OCI-LY1 (cell line): Measurements from ENCODE around the gene PAX2.
A peak's percentile ranks its signal among the peaks of the same experiment; 100 is the strongest.

Experiments used
- EZH2 ChIP-seq: fragments of 200-600 bp; sonication (generic), shearing (Covaris generic); IDR thresholded peaks from 2 replicates; pipeline ENCODE4 v1.8.0; 2017; ENCODE audit warnings: borderline replicate concordance, mixed run types, mild to moderate bottlenecking, antibody characterized with exemption, low read length, moderate library complexity, mixed read lengths
- TF ChIP-seq, protein P1 (sequence below): fragments of 200-600 bp; sonication (generic), shearing (Covaris generic); IDR thresholded peaks from 2 replicates; pipeline ENCODE4 v1.5.1; 2017; ENCODE audit warnings: mild to moderate bottlenecking, antibody characterized with exemption, low read length, moderate library complexity, mixed read lengths

DNA sequence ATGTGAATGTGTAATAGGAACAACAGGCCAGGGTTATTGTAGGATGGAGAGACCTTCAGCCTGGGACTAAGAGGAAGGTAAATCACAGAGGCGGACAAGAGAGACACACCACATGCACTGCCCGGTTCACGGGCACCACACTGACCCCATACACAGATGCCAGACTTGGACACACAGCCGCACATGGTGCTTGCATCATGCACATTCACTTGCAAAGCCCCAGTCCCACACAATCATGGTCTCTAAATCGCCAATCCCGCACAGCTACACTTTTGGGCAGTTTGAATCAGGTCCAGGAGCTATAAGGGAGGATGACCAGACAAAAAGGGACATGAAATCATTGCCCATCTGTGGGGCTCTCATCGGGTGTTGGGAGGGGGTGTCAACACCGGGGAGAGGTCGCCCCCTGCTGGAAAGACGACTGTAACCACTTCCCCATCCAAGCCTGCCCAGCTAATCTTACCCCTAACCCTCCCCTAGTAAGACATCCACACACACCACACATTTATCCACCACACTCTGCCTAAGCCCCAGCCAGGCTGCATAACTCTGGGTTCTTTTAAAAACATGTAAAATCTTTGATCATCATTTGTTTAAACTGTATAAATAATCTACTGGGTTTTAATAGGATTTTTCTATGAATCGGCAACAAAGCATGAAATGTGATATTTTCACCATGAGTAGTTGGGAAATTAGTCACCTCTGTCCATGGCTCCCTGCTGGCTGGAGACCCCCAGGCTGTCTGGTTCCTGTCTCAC lies 126.8 kb downstream of the PAX2 start:
- TF ChIP-seq, protein P1, sequence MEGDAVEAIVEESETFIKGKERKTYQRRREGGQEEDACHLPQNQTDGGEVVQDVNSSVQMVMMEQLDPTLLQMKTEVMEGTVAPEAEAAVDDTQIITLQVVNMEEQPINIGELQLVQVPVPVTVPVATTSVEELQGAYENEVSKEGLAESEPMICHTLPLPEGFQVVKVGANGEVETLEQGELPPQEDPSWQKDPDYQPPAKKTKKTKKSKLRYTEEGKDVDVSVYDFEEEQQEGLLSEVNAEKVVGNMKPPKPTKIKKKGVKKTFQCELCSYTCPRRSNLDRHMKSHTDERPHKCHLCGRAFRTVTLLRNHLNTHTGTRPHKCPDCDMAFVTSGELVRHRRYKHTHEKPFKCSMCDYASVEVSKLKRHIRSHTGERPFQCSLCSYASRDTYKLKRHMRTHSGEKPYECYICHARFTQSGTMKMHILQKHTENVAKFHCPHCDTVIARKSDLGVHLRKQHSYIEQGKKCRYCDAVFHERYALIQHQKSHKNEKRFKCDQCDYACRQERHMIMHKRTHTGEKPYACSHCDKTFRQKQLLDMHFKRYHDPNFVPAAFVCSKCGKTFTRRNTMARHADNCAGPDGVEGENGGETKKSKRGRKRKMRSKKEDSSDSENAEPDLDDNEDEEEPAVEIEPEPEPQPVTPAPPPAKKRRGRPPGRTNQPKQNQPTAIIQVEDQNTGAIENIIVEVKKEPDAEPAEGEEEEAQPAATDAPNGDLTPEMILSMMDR, result peak; percentile 62
- TF ChIP-seq EZH2, result no peak
